CD14-positive monocyte (primary cell): Measurements from ENCODE around the gene IL36A. TPM values are rescaled to one million over a fixed set of nuclear protein-coding genes. Genes with fewer than 3 reads are reported as not detected.

Experiments used
- DNase-seq, 3 donors: peaks; one replicate each; pipeline ENCODE4 v3.0.0-alpha.2; 2011 to 2022
- H2AFZ ChIP-seq: 2 replicates; pipeline ENCODE4 v1.6.0; 2012; ENCODE audit warnings: mild to moderate bottlenecking, low read depth, low read length, inconsistent platforms; ENCODE audit not compliant: insufficient read depth, poor library complexity, severe bottlenecking
- H3K27ac ChIP-seq, 2 donors: 1 replicate in 1 of 2; 2 replicates in 1 of 2; pipeline ENCODE4 v1.5.1; 2012 to 2013; ENCODE audit warnings: low read length in 2 of 2, control low read depth in 1 of 2, inconsistent platforms in 1 of 2, low read depth in 1 of 2, mild to moderate bottlenecking in 1 of 2
- H3K27me3 ChIP-seq, 2 donors: one replicate each; pipeline versions ENCODE4 v1.6.0 to v1.6.1; 2011 to 2013; ENCODE audit warnings: low read length in 2 of 2; ENCODE audit not compliant: control insufficient read depth in 2 of 2, insufficient read depth in 2 of 2
- H3K36me3 ChIP-seq, 2 donors: replicated peaks in 1 of 2; 1 replicate in 1 of 2; 2 replicates in 1 of 2; pipeline versions ENCODE4 v1.5.1 to v1.6.1; 2012 to 2013; ENCODE audit warnings: low read length in 2 of 2, control low read depth in 1 of 2, inconsistent platforms in 1 of 2, mild to moderate bottlenecking in 1 of 2; ENCODE audit not compliant: insufficient read depth in 2 of 2, control insufficient read depth in 1 of 2
- H3K4me1 ChIP-seq, 2 donors: 1 replicate in 1 of 2; 2 replicates in 1 of 2; pipeline versions ENCODE4 v1.5.1 to v1.6.1; 2012 to 2013; ENCODE audit warnings: low read length in 2 of 2, control low read depth in 1 of 2, inconsistent platforms in 1 of 2, mild to moderate bottlenecking in 1 of 2, moderate library complexity in 1 of 2; ENCODE audit not compliant: insufficient read depth in 2 of 2, control insufficient read depth in 1 of 2
- H3K4me2 ChIP-seq: replicated peaks from 2 replicates; pipeline ENCODE3; 2012; ENCODE audit warnings: low read length, moderate library complexity, mild to moderate bottlenecking; ENCODE audit not compliant: poor library complexity, severe bottlenecking; ENCODE audit errors: extremely low read depth
- H3K4me3 ChIP-seq, 3 experiments: fragments of 200-600 bp in 1 of 3; sonication (generic) in 1 of 3; replicated peaks in 1 of 3; 1 replicate in 2 of 3; 2 replicates in 1 of 3; pipeline ENCODE4 v1.5.1; 2011 to 2013; ENCODE audit warnings: low read length in 3 of 3, mild to moderate bottlenecking in 3 of 3, control low read depth in 2 of 3, low read depth in 2 of 3, inconsistent platforms in 1 of 3, moderate library complexity in 1 of 3
- H3K79me2 ChIP-seq: 2 replicates; pipeline ENCODE4 v1.6.0; 2012; ENCODE audit warnings: mild to moderate bottlenecking, control low read depth, inconsistent platforms, low read length, moderate library complexity; ENCODE audit not compliant: insufficient read depth
- H3K9ac ChIP-seq: 2 replicates; pipeline ENCODE4 v1.6.0; 2017; ENCODE audit warnings: low read length, mild to moderate bottlenecking; ENCODE audit not compliant: insufficient read depth, poor library complexity, severe bottlenecking
- H3K9me3 ChIP-seq, 2 donors: replicated peaks in 1 of 2; 1 replicate in 1 of 2; 2 replicates in 1 of 2; pipeline versions ENCODE4 v1.5.1 to v1.6.1; 2012 to 2013; ENCODE audit warnings: low read length in 2 of 2, control low read depth in 1 of 2; ENCODE audit not compliant: control insufficient read depth in 1 of 2, insufficient read depth in 1 of 2
- H4K20me1 ChIP-seq: 2 replicates; pipeline ENCODE4 v1.6.0; 2012; ENCODE audit warnings: mild to moderate bottlenecking, low read length, control low read depth, moderate library complexity; ENCODE audit not compliant: insufficient read depth
- H3K27ac Mint-ChIP-seq, 7 donors: one replicate each; pipeline ENCODE4 v1.8.0; 2020; ENCODE audit warnings: mild to moderate bottlenecking in 7 of 7, mixed read lengths in 7 of 7, moderate library complexity in 6 of 7, inconsistent platforms in 2 of 7
- H3K27me3 Mint-ChIP-seq, 3 donors: one replicate each; pipeline ENCODE4 v1.8.0; 2021 to 2022; ENCODE audit warnings: low read depth in 3 of 3, mild to moderate bottlenecking in 3 of 3, mixed read lengths in 3 of 3, moderate library complexity in 3 of 3, inconsistent platforms in 1 of 3
- H3K36me3 Mint-ChIP-seq, 2 donors: one replicate each; pipeline ENCODE4 v1.8.0; 2020; ENCODE audit warnings: mixed read lengths in 2 of 2, inconsistent platforms in 1 of 2, mild to moderate bottlenecking in 1 of 2
- H3K4me1 Mint-ChIP-seq: one replicate; pipeline ENCODE4 v1.8.0; 2020; ENCODE audit warnings: mild to moderate bottlenecking, mixed read lengths
- H3K4me3 Mint-ChIP-seq, 2 donors: one replicate each; pipeline ENCODE4 v1.8.0; 2020; ENCODE audit warnings: mild to moderate bottlenecking in 2 of 2, mixed read lengths in 2 of 2, moderate library complexity in 1 of 2
- H3K9me3 Mint-ChIP-seq, 7 donors: one replicate each; pipeline ENCODE4 v1.8.0; 2020 to 2022; ENCODE audit warnings: mixed read lengths in 7 of 7, mild to moderate bottlenecking in 6 of 7, moderate library complexity in 6 of 7, inconsistent platforms in 2 of 7
- WGBS: methylation state at CpG from one replicate; pipeline ENCODE4 v1.1.5; 2013; ENCODE audit warnings: missing lambda C conversion rate; ENCODE audit not compliant: insufficient coverage; 5-methylcytosine and 5-hydroxymethylcytosine counted together
- intact Hi-C, 2 donors: fragments of 100-400 bp; cut with micrococcal nuclease; formaldehyde crosslinking; loops; one replicate each; pipeline versions ENCODE4 v1.15.0 to v1.15.1; 2023
- polyA plus RNA-seq, 3 donors: library from polyadenylated mRNA; depleted of rRNA in 1 of 3; unstranded in 2 of 3; stranded (reverse) in 1 of 3; fragments of 300-500 nt in 2 of 3; fragments of >200 nt in 1 of 3; fragmentation: Illumina TruSeq in 2 of 3; gene quantifications; 1 replicate in 2 of 3; 2 replicates in 1 of 3; pipeline ENCODE4 v1.2.3, GENCODE V29; 2012 to 2021
- TF ChIP-seq, protein P1 (sequence below): fragments of 200-600 bp; IDR thresholded peaks from one replicate; pipeline ENCODE4 v1.8.0; 2022; ENCODE audit warnings: antibody characterized with exemption, mild to moderate bottlenecking

The IL36A gene
- polyA plus RNA-seq, 3 donors = not detected

DNA sequence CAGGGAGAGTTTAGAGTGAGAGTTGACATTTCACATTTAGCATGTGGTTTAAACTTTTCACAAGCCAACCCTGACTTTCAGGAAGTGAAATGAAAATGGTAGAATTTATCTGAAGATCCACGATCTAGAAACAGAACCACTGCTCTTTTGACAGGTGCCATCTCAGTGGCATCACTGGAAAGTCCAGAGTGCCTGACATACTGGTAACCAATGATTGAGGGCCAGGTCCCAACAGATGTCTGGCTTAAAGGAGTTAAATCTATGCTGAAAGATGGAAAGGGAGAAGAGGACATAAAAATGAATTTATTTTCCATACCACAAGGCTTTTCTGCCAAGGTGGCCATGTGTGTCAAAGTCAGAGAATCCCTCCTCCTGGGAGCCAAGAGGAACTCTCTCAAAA is 24.7 kb upstream of the IL36A start:
- H4K20me1 ChIP-seq = no peaks in the 10 kb centered on the region
- DNase-seq = no peak
- WGBS = 33% methylated on average over 1 of the region's 1 CpG
- no peak overlapping the region for H2AFZ ChIP-seq
- H3K27ac ChIP-seq = no peak overlapping the region
- TF ChIP-seq, protein P1, sequence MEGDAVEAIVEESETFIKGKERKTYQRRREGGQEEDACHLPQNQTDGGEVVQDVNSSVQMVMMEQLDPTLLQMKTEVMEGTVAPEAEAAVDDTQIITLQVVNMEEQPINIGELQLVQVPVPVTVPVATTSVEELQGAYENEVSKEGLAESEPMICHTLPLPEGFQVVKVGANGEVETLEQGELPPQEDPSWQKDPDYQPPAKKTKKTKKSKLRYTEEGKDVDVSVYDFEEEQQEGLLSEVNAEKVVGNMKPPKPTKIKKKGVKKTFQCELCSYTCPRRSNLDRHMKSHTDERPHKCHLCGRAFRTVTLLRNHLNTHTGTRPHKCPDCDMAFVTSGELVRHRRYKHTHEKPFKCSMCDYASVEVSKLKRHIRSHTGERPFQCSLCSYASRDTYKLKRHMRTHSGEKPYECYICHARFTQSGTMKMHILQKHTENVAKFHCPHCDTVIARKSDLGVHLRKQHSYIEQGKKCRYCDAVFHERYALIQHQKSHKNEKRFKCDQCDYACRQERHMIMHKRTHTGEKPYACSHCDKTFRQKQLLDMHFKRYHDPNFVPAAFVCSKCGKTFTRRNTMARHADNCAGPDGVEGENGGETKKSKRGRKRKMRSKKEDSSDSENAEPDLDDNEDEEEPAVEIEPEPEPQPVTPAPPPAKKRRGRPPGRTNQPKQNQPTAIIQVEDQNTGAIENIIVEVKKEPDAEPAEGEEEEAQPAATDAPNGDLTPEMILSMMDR = no peak
- no peaks in the 10 kb centered on the region for H3K27me3 ChIP-seq
- peaks cover 2% of the 10 kb centered on the region for H3K4me1 Mint-ChIP-seq
- no peak overlapping the region for H3K4me3 Mint-ChIP-seq
- H3K36me3 ChIP-seq = no peaks in the 10 kb centered on the region
- no peaks in the 10 kb centered on the region for H3K79me2 ChIP-seq
- H3K36me3 Mint-ChIP-seq = no peaks in the 10 kb centered on the region
- intact Hi-C loops = no loop called here
- no peaks in the 10 kb centered on the region for H3K9me3 Mint-ChIP-seq
- H3K27me3 Mint-ChIP-seq = peaks cover 3 to 7% (median 4%) of the 10 kb centered on the region in 3 donors
- no peak overlapping the region for H3K9ac ChIP-seq
- H3K9me3 ChIP-seq = no peaks in the 10 kb centered on the region
- H3K4me2 ChIP-seq = no peak overlapping the region
- H3K27ac Mint-ChIP-seq = no peak overlapping the region
- no peaks in the 10 kb centered on the region for H3K4me1 ChIP-seq
- no peak overlapping the region for H3K4me3 ChIP-seq

DNA sequence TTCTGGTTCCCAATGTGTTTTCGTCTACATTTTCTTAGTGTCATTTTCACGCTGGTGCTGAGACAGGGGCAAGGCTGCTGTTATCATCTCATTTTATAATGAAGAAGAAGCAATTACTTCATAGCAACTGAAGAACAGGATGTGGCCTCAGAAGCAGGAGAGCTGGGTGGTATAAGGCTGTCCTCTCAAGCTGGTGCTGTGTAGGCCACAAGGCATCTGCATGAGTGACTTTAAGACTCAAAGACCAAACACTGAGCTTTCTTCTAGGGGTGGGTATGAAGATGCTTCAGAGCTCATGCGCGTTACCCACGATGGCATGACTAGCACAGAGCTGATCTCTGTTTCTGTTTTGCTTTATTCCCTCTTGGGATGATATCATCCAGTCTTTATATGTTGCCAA is 20.2 kb upstream of the IL36A start:
- Mint-ChIP-seq H3K27ac (no peak overlapping the region), H3K4me1 (peaks cover 2% of the 10 kb centered on the region), H3K36me3 (no peaks in the 10 kb centered on the region), H3K4me3 (no peak overlapping the region), H3K27me3 (peaks cover 0 to 5% (median 2%) of the 10 kb centered on the region in 3 donors), H3K9me3 (peaks cover 2 to 14% (median 11%) of the 10 kb centered on the region in 7 donors)
- no peak overlapping the region for H2AFZ ChIP-seq
- no peaks in the 10 kb centered on the region for H3K4me1 ChIP-seq
- no peaks in the 10 kb centered on the region for H4K20me1 ChIP-seq
- no peak overlapping the region for H3K4me2 ChIP-seq
- TF ChIP-seq, protein P1 = no peak
- H3K27me3 ChIP-seq = no peaks in the 10 kb centered on the region
- no CpG with 5 or more reads among the region's 5 CpGs for WGBS
- no peak for DNase-seq
- H3K36me3 ChIP-seq = no peaks in the 10 kb centered on the region
- no peak overlapping the region for H3K9ac ChIP-seq
- peaks cover 0 to 4% of the 10 kb centered on the region in 2 donors for H3K9me3 ChIP-seq
- no peaks in the 10 kb centered on the region for H3K79me2 ChIP-seq
- intact Hi-C loops = no loop called here
- H3K27ac ChIP-seq = no peak overlapping the region
- H3K4me3 ChIP-seq = no peak overlapping the region
